OCI-LY1 (cell line): ENCODE data around the gene TSNAX.

ENCODE experiments used
- EZH2 ChIP-seq: fragments of 200-600 bp; sonication (generic), shearing (Covaris generic); IDR thresholded peaks from 2 replicates; pipeline ENCODE4 v1.8.0; 2017; ENCODE audit warnings: borderline replicate concordance, mixed run types, mild to moderate bottlenecking, antibody characterized with exemption, low read length, moderate library complexity, mixed read lengths
- TF ChIP-seq, protein P1 (sequence below): fragments of 200-600 bp; sonication (generic), shearing (Covaris generic); IDR thresholded peaks from 2 replicates; pipeline ENCODE4 v1.5.1; 2017; ENCODE audit warnings: mild to moderate bottlenecking, antibody characterized with exemption, low read length, moderate library complexity, mixed read lengths

DNA sequence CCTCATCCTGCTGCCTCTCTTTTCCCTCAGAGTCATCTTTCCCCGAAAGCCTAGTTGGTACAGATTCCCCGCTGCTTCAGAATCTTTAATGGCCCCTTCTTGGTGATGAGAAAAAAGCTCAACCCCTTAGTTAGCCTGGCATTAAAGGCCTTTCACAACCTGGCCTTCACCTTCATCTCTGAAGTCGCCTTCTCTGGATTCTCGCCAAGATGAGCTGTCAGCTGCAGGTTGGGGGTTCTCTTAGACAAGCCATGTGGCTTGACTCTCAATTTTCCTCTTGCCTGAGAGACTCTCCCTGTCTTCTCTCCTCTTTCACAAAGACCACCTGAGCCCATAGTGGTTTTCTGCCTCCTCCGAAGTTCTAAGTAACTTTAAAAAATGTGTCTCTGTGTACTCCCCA, 82.6 kb downstream of the TSNAX start:
- TF ChIP-seq, protein P1, sequence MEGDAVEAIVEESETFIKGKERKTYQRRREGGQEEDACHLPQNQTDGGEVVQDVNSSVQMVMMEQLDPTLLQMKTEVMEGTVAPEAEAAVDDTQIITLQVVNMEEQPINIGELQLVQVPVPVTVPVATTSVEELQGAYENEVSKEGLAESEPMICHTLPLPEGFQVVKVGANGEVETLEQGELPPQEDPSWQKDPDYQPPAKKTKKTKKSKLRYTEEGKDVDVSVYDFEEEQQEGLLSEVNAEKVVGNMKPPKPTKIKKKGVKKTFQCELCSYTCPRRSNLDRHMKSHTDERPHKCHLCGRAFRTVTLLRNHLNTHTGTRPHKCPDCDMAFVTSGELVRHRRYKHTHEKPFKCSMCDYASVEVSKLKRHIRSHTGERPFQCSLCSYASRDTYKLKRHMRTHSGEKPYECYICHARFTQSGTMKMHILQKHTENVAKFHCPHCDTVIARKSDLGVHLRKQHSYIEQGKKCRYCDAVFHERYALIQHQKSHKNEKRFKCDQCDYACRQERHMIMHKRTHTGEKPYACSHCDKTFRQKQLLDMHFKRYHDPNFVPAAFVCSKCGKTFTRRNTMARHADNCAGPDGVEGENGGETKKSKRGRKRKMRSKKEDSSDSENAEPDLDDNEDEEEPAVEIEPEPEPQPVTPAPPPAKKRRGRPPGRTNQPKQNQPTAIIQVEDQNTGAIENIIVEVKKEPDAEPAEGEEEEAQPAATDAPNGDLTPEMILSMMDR, result no peak
- no peak for TF ChIP-seq EZH2
